Measurements from ENCODE around the gene FBXO45.

FBXO45 gene

DNA sequence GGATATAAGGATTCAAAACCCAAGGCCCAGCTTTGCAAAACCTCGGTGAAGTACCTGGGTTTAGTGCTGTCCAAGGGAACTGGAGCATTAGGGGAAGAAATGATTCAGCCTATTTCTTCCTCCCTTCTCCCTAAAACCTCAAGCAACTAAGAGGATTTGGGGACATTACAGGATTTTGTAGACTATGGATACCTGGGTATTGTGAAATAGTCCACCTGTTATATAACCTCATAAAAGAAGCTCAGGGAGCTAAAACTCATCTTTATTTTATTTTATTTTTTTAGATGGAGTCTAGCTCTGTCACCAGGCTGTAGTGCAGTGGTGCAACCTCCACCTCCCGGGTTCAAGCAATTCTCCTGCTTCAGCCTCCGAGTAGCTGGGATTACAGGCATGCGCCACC is 44.6 kb upstream of the FBXO45 start:
- Histone ChIP-seq H3K9me2 (replicated peaks; ENCODE audit: low read depth, low read length) (no peaks in the 10 kb centered on the region), H3K9me3 (ENCODE audit: insufficient read depth, low read depth, low read length) (peaks cover 7% of the 10 kb centered on the region; the same call in 1 of the 2 replicates), H3F3A (ENCODE audit: low read depth) (no peaks in the 10 kb centered on the region), H2AFZ (ENCODE audit: low read length) (no peak overlapping the region), H3K4me3 (ENCODE audit: low read length, poor library complexity, severe bottlenecking) (no peak overlapping the region), H3K79me2 (ENCODE audit: insufficient read depth, low read length) (no peaks in the 10 kb centered on the region; the same call in 1 of the 2 replicates), H3K27me3 (ENCODE audit: insufficient read depth, low read length, poor library complexity, severe bottlenecking) (no peaks in the 10 kb centered on the region), H3K36me3 (ENCODE audit: insufficient read depth, low read length) (no peaks in the 10 kb centered on the region), H3K4me1 (ENCODE audit: insufficient read depth, low read length, poor library complexity, severe bottlenecking) (peaks cover 4% of the 10 kb centered on the region), H3K4me2 (ENCODE audit: low read depth, low read length, poor library complexity, severe bottlenecking) (no peak overlapping the region), H3K9ac (ENCODE audit: low read depth, low read length, poor library complexity, severe bottlenecking) (no peak overlapping the region), H4K20me1 (ENCODE audit: insufficient read depth, low read length, poor library complexity, severe bottlenecking) (no peaks in the 10 kb centered on the region)
- TF ChIP-seq, protein P1, sequence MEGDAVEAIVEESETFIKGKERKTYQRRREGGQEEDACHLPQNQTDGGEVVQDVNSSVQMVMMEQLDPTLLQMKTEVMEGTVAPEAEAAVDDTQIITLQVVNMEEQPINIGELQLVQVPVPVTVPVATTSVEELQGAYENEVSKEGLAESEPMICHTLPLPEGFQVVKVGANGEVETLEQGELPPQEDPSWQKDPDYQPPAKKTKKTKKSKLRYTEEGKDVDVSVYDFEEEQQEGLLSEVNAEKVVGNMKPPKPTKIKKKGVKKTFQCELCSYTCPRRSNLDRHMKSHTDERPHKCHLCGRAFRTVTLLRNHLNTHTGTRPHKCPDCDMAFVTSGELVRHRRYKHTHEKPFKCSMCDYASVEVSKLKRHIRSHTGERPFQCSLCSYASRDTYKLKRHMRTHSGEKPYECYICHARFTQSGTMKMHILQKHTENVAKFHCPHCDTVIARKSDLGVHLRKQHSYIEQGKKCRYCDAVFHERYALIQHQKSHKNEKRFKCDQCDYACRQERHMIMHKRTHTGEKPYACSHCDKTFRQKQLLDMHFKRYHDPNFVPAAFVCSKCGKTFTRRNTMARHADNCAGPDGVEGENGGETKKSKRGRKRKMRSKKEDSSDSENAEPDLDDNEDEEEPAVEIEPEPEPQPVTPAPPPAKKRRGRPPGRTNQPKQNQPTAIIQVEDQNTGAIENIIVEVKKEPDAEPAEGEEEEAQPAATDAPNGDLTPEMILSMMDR (conservative IDR thresholded peaks at IDR 0.05; ENCODE audit: low read length), result no peak
- TF ChIP-seq EZH2phosphoT487 (IDR thresholded peaks at IDR 0.05; ENCODE audit: borderline replicate concordance), result no peak

DNA sequence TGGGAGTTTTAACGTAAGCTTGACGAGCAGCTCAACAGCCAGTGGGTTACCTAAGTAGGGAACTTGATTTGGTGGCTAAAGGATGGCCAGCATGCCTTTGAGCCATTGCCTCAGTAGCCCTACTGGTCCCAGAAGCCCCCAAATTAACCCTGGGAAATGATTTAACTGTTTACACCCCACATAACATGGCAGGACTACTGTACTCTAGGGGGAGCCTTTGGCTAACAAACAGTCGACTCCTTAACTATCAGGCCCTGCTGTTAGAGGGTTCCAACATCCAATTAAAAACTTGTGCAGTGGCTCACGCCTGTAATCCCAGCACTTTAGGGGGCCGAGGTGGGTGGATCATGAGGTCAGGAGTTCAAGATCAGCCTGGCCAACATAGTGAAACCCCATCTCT is 43.9 kb upstream of the FBXO45 start:
- Histone ChIP-seq H3K4me2 (ENCODE audit: low read depth, low read length, poor library complexity, severe bottlenecking) (no peak overlapping the region), H3K36me3 (ENCODE audit: insufficient read depth, low read length) (no peaks in the 10 kb centered on the region), H3K9ac (ENCODE audit: low read depth, low read length, poor library complexity, severe bottlenecking) (no peak overlapping the region), H3K9me3 (ENCODE audit: insufficient read depth, low read depth, low read length) (peaks cover 7% of the 10 kb centered on the region; the same call in 1 of the 2 replicates), H3K79me2 (ENCODE audit: insufficient read depth, low read length) (no peaks in the 10 kb centered on the region), H3K4me3 (ENCODE audit: low read length, poor library complexity, severe bottlenecking) (no peak overlapping the region), H3F3A (ENCODE audit: low read depth) (no peaks in the 10 kb centered on the region), H3K9me2 (replicated peaks; ENCODE audit: low read depth, low read length) (no peaks in the 10 kb centered on the region), H3K4me1 (ENCODE audit: insufficient read depth, low read length, poor library complexity, severe bottlenecking) (peaks cover 7% of the 10 kb centered on the region), H4K20me1 (ENCODE audit: insufficient read depth, low read length, poor library complexity, severe bottlenecking) (no peaks in the 10 kb centered on the region), H2AFZ (ENCODE audit: low read length) (no peak overlapping the region), H3K27me3 (ENCODE audit: insufficient read depth, low read length, poor library complexity, severe bottlenecking) (no peaks in the 10 kb centered on the region)
- TF ChIP-seq, protein P1 (conservative IDR thresholded peaks at IDR 0.05; ENCODE audit: low read length), result peak; percentile 67
- TF ChIP-seq EZH2phosphoT487 (IDR thresholded peaks at IDR 0.05; ENCODE audit: borderline replicate concordance), result no peak

DNA sequence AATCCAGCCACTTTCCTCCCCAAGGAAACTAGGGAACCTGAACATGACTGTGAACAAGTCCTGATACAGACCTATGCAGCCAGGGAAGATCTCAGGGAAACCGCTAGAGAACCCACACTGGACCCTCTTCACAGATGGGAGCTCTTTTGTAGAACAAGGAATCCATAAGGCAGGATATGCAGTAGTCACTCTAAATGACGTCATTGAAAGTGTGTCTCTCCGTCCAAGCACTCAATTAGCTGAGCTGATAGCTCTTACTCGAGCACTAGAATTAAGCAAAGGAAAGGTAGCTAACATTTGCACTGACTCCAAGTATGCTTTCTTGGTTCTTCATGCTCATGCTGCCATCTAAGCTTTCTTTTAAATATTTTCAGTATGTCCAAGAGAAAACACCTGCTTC is 43.3 kb upstream of the FBXO45 start:
- TF ChIP-seq EZH2phosphoT487 (IDR thresholded peaks at IDR 0.05; ENCODE audit: borderline replicate concordance), result no peak
- TF ChIP-seq, protein P1 (conservative IDR thresholded peaks at IDR 0.05; ENCODE audit: low read length), result no peak
- Histone ChIP-seq H3K27me3 (ENCODE audit: insufficient read depth, low read length, poor library complexity, severe bottlenecking) (no peaks in the 10 kb centered on the region), H3K4me1 (ENCODE audit: insufficient read depth, low read length, poor library complexity, severe bottlenecking) (peaks cover 7% of the 10 kb centered on the region), H2AFZ (ENCODE audit: low read length) (no peak overlapping the region), H3F3A (ENCODE audit: low read depth) (no peaks in the 10 kb centered on the region), H3K36me3 (ENCODE audit: insufficient read depth, low read length) (no peaks in the 10 kb centered on the region), H3K9me3 (ENCODE audit: insufficient read depth, low read depth, low read length) (peaks cover 4% of the 10 kb centered on the region; the same call in 1 of the 2 replicates), H3K4me2 (ENCODE audit: low read depth, low read length, poor library complexity, severe bottlenecking) (no peak overlapping the region), H3K9me2 (replicated peaks; ENCODE audit: low read depth, low read length) (no peaks in the 10 kb centered on the region), H4K20me1 (ENCODE audit: insufficient read depth, low read length, poor library complexity, severe bottlenecking) (no peaks in the 10 kb centered on the region), H3K9ac (ENCODE audit: low read depth, low read length, poor library complexity, severe bottlenecking) (no peak overlapping the region), H3K79me2 (ENCODE audit: insufficient read depth, low read length) (no peaks in the 10 kb centered on the region), H3K4me3 (ENCODE audit: low read length, poor library complexity, severe bottlenecking) (no peak overlapping the region)
